Panc1 (cell line): Measurements from ENCODE around the gene NOTCH3.

ENCODE experiments used
- CTCF ChIP-seq: fragments of 450-650 bp; IDR thresholded peaks from 2 replicates; pipeline ENCODE4 v1.5.1; 2017; ENCODE audit warnings: mild to moderate bottlenecking
- POLR2AphosphoS5 ChIP-seq: IDR thresholded peaks from 2 replicates; pipeline ENCODE4 v1.6.1; 2012; ENCODE audit warnings: mild to moderate bottlenecking, low read depth, low read length, moderate library complexity
- REST ChIP-seq, 2 experiments: IDR thresholded peaks; 2 replicates each; pipeline ENCODE4 v1.6.1; 2011 to 2012; ENCODE audit warnings: low read depth in 2 of 2, control low read depth in 1 of 2, low read length in 1 of 2, mild to moderate bottlenecking in 1 of 2, moderate library complexity in 1 of 2; ENCODE audit not compliant: insufficient read depth in 1 of 2
- TCF7L2 ChIP-seq: IDR thresholded peaks from 2 replicates; pipeline ENCODE4 v1.6.1; 2011; ENCODE audit warnings: mild to moderate bottlenecking, low read depth, low read length, inconsistent platforms

GRCh38 chr19:15198951-15199660, 1.7 kb downstream of the NOTCH3 start:
- TF ChIP-seq CTCF: no peak
- no peak for TF ChIP-seq POLR2AphosphoS5
- no peak for TF ChIP-seq REST (IDR thresholded peaks at IDR 0.05; ENCODE audit: insufficient read depth in 1 of 2, low read depth in 2 of 2, low read length in 1 of 2)
- TF ChIP-seq TCF7L2: no peak
